CD4-positive, alpha-beta T cell (primary cell): ENCODE results near the gene CLCN1. TPM values are rescaled to one million over a fixed set of nuclear protein-coding genes. Genes with fewer than 3 reads are reported as not detected.

Source experiments
- ATAC-seq: fragments of 200-7000 bp; cut with Tn5 transposase; one replicate; pipeline ENCODE4 v1.10.0; 2022; ENCODE audit warnings: mild to moderate bottlenecking; ENCODE audit not compliant: poor library complexity
- CTCF ChIA-PET: fragments of 350-600 bp; sonication (Branson Sonifier 250); formaldehyde crosslinking; loops from one replicate; lab custom pipeline; 2021; ENCODE audit warnings: antibody characterized with exemption, inconsistent platforms; lab: Charles Lee
- POLR2A ChIA-PET: fragments of 350-600 bp; sonication (Branson Sonifier 250); formaldehyde crosslinking; loops from one replicate; lab custom pipeline; 2021; ENCODE audit warnings: antibody characterized with exemption, inconsistent platforms; lab: Charles Lee
- DNase-seq, 14 experiments: peaks; one replicate each; pipeline ENCODE4 v3.0.0-alpha.2; 2013 to 2020; ENCODE audit warnings: mixed read lengths in 2 of 14
- H3K27ac ChIP-seq, 2 donors: one replicate each; pipeline versions ENCODE4 v1.5.1 to v1.7.0; 2013; ENCODE audit warnings: low read length in 2 of 2, low read depth in 1 of 2, mild to moderate bottlenecking in 1 of 2
- H3K27me3 ChIP-seq, 2 experiments: 1 replicate in 1 of 2; 2 replicates in 1 of 2; pipeline versions ENCODE4 v1.6.1 to v1.7.0; 2013; ENCODE audit warnings: low read length in 2 of 2, control low read depth in 1 of 2, mild to moderate bottlenecking in 1 of 2, moderate library complexity in 1 of 2; ENCODE audit not compliant: insufficient read depth in 2 of 2, control insufficient read depth in 1 of 2
- H3K36me3 ChIP-seq: one replicate; pipeline ENCODE4 v1.6.1; 2013; ENCODE audit warnings: low read length, control low read depth; ENCODE audit not compliant: insufficient read depth
- H3K4me1 ChIP-seq: one replicate; pipeline ENCODE4 v1.6.1; 2013; ENCODE audit warnings: low read length, control low read depth; ENCODE audit not compliant: insufficient read depth
- H3K4me3 ChIP-seq: one replicate; pipeline ENCODE4 v1.5.1; 2013; ENCODE audit warnings: mild to moderate bottlenecking, low read length, moderate library complexity
- H3K9me3 ChIP-seq, 2 experiments: 1 replicate in 1 of 2; 2 replicates in 1 of 2; pipeline versions ENCODE4 v1.6.1 to v1.7.0; 2013; ENCODE audit warnings: low read length in 2 of 2, mild to moderate bottlenecking in 2 of 2, control low read depth in 1 of 2, moderate library complexity in 1 of 2; ENCODE audit not compliant: control insufficient read depth in 1 of 2, insufficient read depth in 1 of 2
- H3K27ac Mint-ChIP-seq: one replicate; pipeline ENCODE4 v1.8.0; 2020; ENCODE audit warnings: mixed read lengths
- H3K27me3 Mint-ChIP-seq: one replicate; pipeline ENCODE4 v1.8.0; 2021; ENCODE audit warnings: mixed read lengths
- H3K36me3 Mint-ChIP-seq: one replicate; pipeline ENCODE4 v1.8.0; 2021; ENCODE audit warnings: low read depth, mixed read lengths
- H3K4me1 Mint-ChIP-seq: one replicate; pipeline ENCODE4 v1.8.0; 2021; ENCODE audit warnings: low read depth, mixed read lengths
- H3K4me3 Mint-ChIP-seq: one replicate; pipeline ENCODE4 v1.8.0; 2020; ENCODE audit warnings: mild to moderate bottlenecking, mixed read lengths
- H3K9me3 Mint-ChIP-seq: one replicate; pipeline ENCODE4 v1.8.0; 2020; ENCODE audit warnings: mixed read lengths
- CTCF ChIP-seq: fragments of 200-600 bp; IDR thresholded peaks from one replicate; pipeline ENCODE4 v1.8.0; 2022; ENCODE audit warnings: antibody characterized with exemption, mild to moderate bottlenecking
- intact Hi-C, 2 experiments: fragments of 100-400 bp; cut with DNase I in 1 of 2; cut with micrococcal nuclease in 1 of 2; formaldehyde crosslinking; loops; one replicate each; pipeline versions ENCODE4 v1.15.1 to v1.9.0; 2023 to 2025; cut with DNase I, micrococcal nuclease
- total RNA-seq, 174 experiments: library from RNA in 2 of 174; stranded (reverse) in 2 of 174; gene quantifications; one replicate each; pipeline ENCODE4 v1.2.3 and lab custom pipeline; 2021 to 2026

CLCN1 gene
- total RNA-seq, 2 experiments from 2014 or later, result not detected

GRCh38 chr7:143379611-143380259, 63.8 kb downstream of the CLCN1 start:
- peak overlapping the region; percentile 98 for H3K27ac Mint-ChIP-seq
- intact Hi-C loops, result loop anchor here (1.0 to 10.0 kb wide), 8 partner anchors 15 to 572 kb away; partner anchors contain the start of genes CASP2 (in 1 of the 2), EPHA1 (in 1 of the 2) and EPHB6 (in 1 of the 2)
- H3K27me3 Mint-ChIP-seq, result no peaks in the 10 kb centered on the region
- peaks cover 47% of the 10 kb centered on the region for H3K4me1 Mint-ChIP-seq
- no peak for TF ChIP-seq CTCF
- H3K36me3 Mint-ChIP-seq, result peaks cover 14% of the 10 kb centered on the region
- ChIA-PET CTCF (interaction anchor here (0.6 to 2.1 kb wide), 38 partner anchors 8 to 765 kb away, joined by 3 to 16 read pairs (median 5); partner anchors contain the start of genes CASP2, EPHA1, FAM131B and GSTK1), POLR2A (interaction anchor here (0.6 to 3.1 kb wide), 29 partner anchors 8 to 936 kb away, joined by 3 to 57 read pairs (median 4); partner anchors contain the start of genes CASP2, EPHA1 and GSTK1)
- H3K4me1 ChIP-seq, result peaks cover 77% of the 10 kb centered on the region
- no peak for ATAC-seq
- peak overlapping the region; percentile 87 for H3K4me3 ChIP-seq
- no peaks in the 10 kb centered on the region for H3K36me3 ChIP-seq
- no peaks in the 10 kb centered on the region for H3K27me3 ChIP-seq
- DNase-seq, result peak in 1 of 14 experiments; percentile 57
- H3K9me3 ChIP-seq, result no peaks in the 10 kb centered on the region
- peak overlapping the region; percentile 95 for H3K4me3 Mint-ChIP-seq
- H3K27ac ChIP-seq, result peak overlapping the region; percentile 91 to 97
- no peaks in the 10 kb centered on the region for H3K9me3 Mint-ChIP-seq

- ChIA-PET CTCF (interaction anchor here (0.6 to 2.1 kb wide), 41 partner anchors 8 to 765 kb away, joined by 3 to 16 read pairs (median 5); partner anchors contain the start of genes CASP2, EPHA1, FAM131B and GSTK1), POLR2A (interaction anchor here (0.6 to 3.1 kb wide), 30 partner anchors 8 to 936 kb away, joined by 3 to 57 read pairs (median 4); partner anchors contain the start of genes CASP2, EPHA1 and GSTK1)
- Mint-ChIP-seq H3K27me3 (no peaks in the 10 kb centered on the region), H3K36me3 (peaks cover 14% of the 10 kb centered on the region), H3K4me3 (peak overlapping the region; percentile 95), H3K9me3 (no peaks in the 10 kb centered on the region), H3K4me1 (peaks cover 42% of the 10 kb centered on the region), H3K27ac (peak overlapping the region; percentile 98)
- no peaks in the 10 kb centered on the region for H3K27me3 ChIP-seq
- peak; percentile 79 to 95 (median 88) for DNase-seq
- no peaks in the 10 kb centered on the region for H3K9me3 ChIP-seq
- peaks cover 77% of the 10 kb centered on the region for H3K4me1 ChIP-seq
- H3K4me3 ChIP-seq, result peak overlapping the region; percentile 87
- ATAC-seq, result peak; percentile 58
- H3K27ac ChIP-seq, result peak overlapping the region; percentile 91 to 97
- intact Hi-C loops, result loop anchor here (1.0 to 10.0 kb wide), 6 partner anchors 29 to 573 kb away; partner anchors contain the start of genes CASP2 (in 1 of the 2), EPHA1 (in 1 of the 2) and EPHB6 (in 1 of the 2)
- H3K36me3 ChIP-seq, result no peaks in the 10 kb centered on the region
- TF ChIP-seq CTCF, result peak; percentile 79
Measured at GRCh38 chr7:143380260-143380645, 64.3 kb downstream of the CLCN1 start.

- peak within 1 kb of the TSS; percentile 91 to 97 for H3K27ac ChIP-seq
- no peak for TF ChIP-seq CTCF
- H3K4me3 ChIP-seq, result peak within 1 kb of the TSS; percentile 87
- ChIA-PET CTCF (interaction anchor here (0.6 to 2.1 kb wide), 41 partner anchors 8 to 766 kb away, joined by 3 to 16 read pairs (median 5); partner anchors contain the start of genes CASP2, EPHA1, FAM131B and GSTK1), POLR2A (interaction anchor here (0.6 to 3.1 kb wide), 25 partner anchors 9 to 937 kb away, joined by 3 to 57 read pairs (median 4); partner anchors contain the start of genes CASP2, EPHA1 and GSTK1)
- Mint-ChIP-seq H3K9me3 (no peaks in the 10 kb centered on the region), H3K27me3 (no peaks in the 10 kb centered on the region), H3K4me3 (peak within 1 kb of the TSS; percentile 95), H3K4me1 (peaks cover 36% of the 10 kb centered on the region), H3K27ac (peak within 1 kb of the TSS; percentile 98), H3K36me3 (peaks cover 14% of the 10 kb centered on the region)
- ATAC-seq, result peak; percentile 72
- no peaks in the 10 kb centered on the region for H3K36me3 ChIP-seq
- H3K4me1 ChIP-seq, result peaks cover 77% of the 10 kb centered on the region
- no peaks in the 10 kb centered on the region for H3K27me3 ChIP-seq
- peak; percentile 73 to 92 (median 87) for DNase-seq
- intact Hi-C loops, result loop anchor here (1.0 to 10.0 kb wide), 6 partner anchors 28 to 574 kb away; partner anchors contain the start of genes CASP2 (in 1 of the 2), EPHA1 (in 1 of the 2) and EPHB6 (in 1 of the 2)
- no peaks in the 10 kb centered on the region for H3K9me3 ChIP-seq
Measured at GRCh38 chr7:143380646-143381426, 64.9 kb downstream of the CLCN1 start, which contains the start of gene ZYX. TSS of gene ZYX (plus strand) at chr7:143381345. CDS start at chr7:143381572, 227 bp downstream.
